GM12878 (cell line): ENCODE results near the gene SEBOX. TPM values are rescaled to one million over a fixed set of nuclear protein-coding genes. Genes with fewer than 3 reads are reported as not detected.

Experiments used
- ATAC-seq: fragments of 200-7000 bp; cut with Tn5 transposase; 3 replicates; pipeline ENCODE4 v1.9.1; 2020; ENCODE audit warnings: mild to moderate bottlenecking, moderate library complexity
- BruUV-seq: library from RNA; stranded (reverse); fragments of 400-500 nt; replicated peaks from 2 replicates; lab custom pipeline; 2021; lab: Mats Ljungman, UMichigan
- CTCF ChIA-PET: fragments of 300-600 bp; sonication (Branson Sonifier 250); formaldehyde crosslinking; extraction: SDS; loops from one replicate; lab custom pipeline; 2021; ENCODE audit warnings: inconsistent platforms; lab: Yijun Ruan, JAX
- POLR2A ChIA-PET: fragments of 350-600 bp; formaldehyde crosslinking; extraction: SDS; loops from one replicate; lab custom pipeline; 2021; ENCODE audit warnings: inconsistent platforms; lab: Charles Lee
- RAD21 ChIA-PET: fragments of 300-600 bp; sonication (Branson Sonifier 250); formaldehyde crosslinking; loops from one replicate; lab custom pipeline; 2023; ENCODE audit warnings: antibody characterized with exemption; ENCODE audit not compliant: unreplicated experiment; lab: Charles Lee
- SMC1A ChIA-PET: fragments of 300-600 bp; sonication (Branson Sonifier 250); formaldehyde crosslinking; loops from one replicate; lab custom pipeline; 2023; ENCODE audit not compliant: unreplicated experiment, uncharacterized antibody; lab: Charles Lee
- DNase-seq: peaks from one replicate; pipeline ENCODE4 v3.0.0-alpha.2; 2011; ENCODE audit warnings: low read depth, low spot score
- FAIRE-seq: peaks from 3 replicates; lab custom pipeline; 2011; peaks lifted over from hg19 to GRCh38; lab: Jason Lieb, UNC
- H2AFZ ChIP-seq: 2 replicates; pipeline ENCODE4 v1.6.0; 2011; ENCODE audit warnings: low read depth, low read length, control low read depth; ENCODE audit not compliant: control insufficient read depth
- H3K27ac ChIP-seq: 2 replicates; pipeline ENCODE4 v1.5.1; 2011; ENCODE audit warnings: control low read depth; ENCODE audit not compliant: control insufficient read depth, insufficient read depth
- H3K27me3 ChIP-seq, 2 experiments: replicated peaks in 1 of 2; 2 replicates each; pipeline versions ENCODE4 v1.6.0 to v1.6.1; 2011; ENCODE audit warnings: low read length in 1 of 2; ENCODE audit not compliant: control insufficient read depth in 2 of 2, insufficient read depth in 2 of 2
- H3K36me3 ChIP-seq, 2 experiments: 2 replicates each; pipeline ENCODE4 v1.5.1; 2011; ENCODE audit warnings: low read length in 1 of 2; ENCODE audit not compliant: control insufficient read depth in 2 of 2, insufficient read depth in 2 of 2
- H3K4me1 ChIP-seq: 2 replicates; pipeline ENCODE4 v1.6.1; 2011; ENCODE audit warnings: mild to moderate bottlenecking, low read length, moderate library complexity, mixed read lengths; ENCODE audit not compliant: control insufficient read depth, insufficient read depth
- H3K4me2 ChIP-seq: 2 replicates; pipeline ENCODE4 v1.6.0; 2011; ENCODE audit warnings: control low read depth; ENCODE audit not compliant: control insufficient read depth, insufficient read depth
- H3K4me3 ChIP-seq: fragments of 200-600 bp; sonication (generic); 2 replicates; pipeline ENCODE4 v1.5.1; 2016
- H3K79me2 ChIP-seq: 2 replicates; pipeline ENCODE4 v1.6.0; 2011; ENCODE audit warnings: low read length; ENCODE audit not compliant: control insufficient read depth, insufficient read depth
- H3K9ac ChIP-seq: 2 replicates; pipeline ENCODE4 v1.8.0; 2011; ENCODE audit warnings: low read length, control low read depth, mixed read lengths; ENCODE audit not compliant: control insufficient read depth, insufficient read depth
- H3K9me3 ChIP-seq: replicated peaks from 3 replicates; pipeline ENCODE4 v1.5.1; 2011; ENCODE audit warnings: mild to moderate bottlenecking, low read length; ENCODE audit not compliant: control insufficient read depth, insufficient read depth
- H4K20me1 ChIP-seq: 2 replicates; pipeline ENCODE4 v1.6.0; 2011; ENCODE audit not compliant: control insufficient read depth, insufficient read depth
- BMI1 ChIP-seq: fragments of 450-650 bp; IDR thresholded peaks from 2 replicates; pipeline ENCODE4 v1.6.1; 2016; ENCODE audit warnings: mild to moderate bottlenecking, moderate library complexity, borderline replicate concordance
- CHD4 ChIP-seq: fragments of 200-600 bp; sonication (generic); IDR thresholded peaks from 2 replicates; pipeline ENCODE4 v1.6.1; 2016; ENCODE audit warnings: mild to moderate bottlenecking
- CREM ChIP-seq: IDR thresholded peaks from 2 replicates; pipeline ENCODE4 v1.6.1; 2014; ENCODE audit warnings: antibody characterized with exemption, low read depth
- ELK1 ChIP-seq: IDR thresholded peaks from 2 replicates; pipeline ENCODE4 v1.6.1; 2012; ENCODE audit warnings: low read depth, low read length, improper control_type of control experiment
- IRF5 ChIP-seq: fragments of 450-650 bp; IDR thresholded peaks from 2 replicates; pipeline ENCODE4 v1.6.1; 2017; ENCODE audit warnings: borderline replicate concordance
- JUNB ChIP-seq: IDR thresholded peaks from 2 replicates; pipeline ENCODE4 v1.6.1; 2016; ENCODE audit warnings: antibody characterized with exemption, mild to moderate bottlenecking
- NFXL1 ChIP-seq: fragments of 450-650 bp; IDR thresholded peaks from 2 replicates; pipeline ENCODE4 v1.6.1; 2017; ENCODE audit warnings: antibody characterized with exemption, mild to moderate bottlenecking, borderline replicate concordance
- NFYB ChIP-seq: IDR thresholded peaks from 2 replicates; pipeline ENCODE4 v1.6.1; 2011; ENCODE audit warnings: low read depth, mild to moderate bottlenecking, low read length, improper control_type of control experiment, moderate library complexity; ENCODE audit not compliant: insufficient read depth
- PBX3 ChIP-seq: IDR thresholded peaks from 2 replicates; pipeline ENCODE4 v1.6.1; 2011; ENCODE audit warnings: mild to moderate bottlenecking, low read depth, low read length, moderate library complexity; ENCODE audit not compliant: insufficient replicate concordance
- PRDM15 ChIP-seq: fragments of 450-650 bp; formaldehyde crosslinking; IDR thresholded peaks from 2 replicates; pipeline ENCODE4 v1.4.0; 2020; ENCODE audit warnings: mild to moderate bottlenecking, moderate library complexity
- RBBP5 ChIP-seq: fragments of 200-600 bp; sonication (generic); conservative IDR thresholded peaks from 2 replicates; pipeline ENCODE4 v1.6.1; 2016
- SMC3 ChIP-seq: IDR thresholded peaks from 2 replicates; pipeline ENCODE4 v1.6.1; 2011; ENCODE audit warnings: low read length, improper control_type of control experiment, borderline replicate concordance
- TCF3 ChIP-seq: IDR thresholded peaks from 2 replicates; pipeline ENCODE4 v1.6.1; 2012; ENCODE audit warnings: low read depth, mild to moderate bottlenecking, low read length, borderline replicate concordance; ENCODE audit not compliant: insufficient read depth
- YY1 ChIP-seq: IDR thresholded peaks from 2 replicates; pipeline ENCODE4 v1.6.1; 2011; ENCODE audit warnings: low read depth, mild to moderate bottlenecking, low read length
- ZNF622 ChIP-seq: fragments of 450-650 bp; IDR thresholded peaks from 2 replicates; pipeline ENCODE4 v1.6.1; 2017; ENCODE audit warnings: mild to moderate bottlenecking, inconsistent platforms
- WGBS: methylation state at CpG from one replicate; pipeline ENCODE4 v1.1.6; 2016; ENCODE audit warnings: low lambda C conversion rate; ENCODE audit not compliant: insufficient replicate concordance, insufficient coverage; ENCODE audit errors: missing lambda C conversion rate; 5-methylcytosine and 5-hydroxymethylcytosine counted together
- in situ Hi-C: fragments of 300-500 bp; cut with MboI; formaldehyde crosslinking; loops from 9 replicates; pipeline ENCODE4 v1.14.3; 2018; ENCODE audit warnings: mixed read lengths
- intact Hi-C: fragments of 100-400 bp; cut with micrococcal nuclease; formaldehyde crosslinking; loops from one replicate; pipeline ENCODE4 v1.14.2; 2022; ENCODE audit not compliant: unreplicated experiment
- polyA plus RNA-seq, 11 experiments: library from polyadenylated mRNA; depleted of rRNA in 4 of 11; unstranded in 6 of 11; stranded (reverse) in 5 of 11; fragments of >200 nt; fragmentation: Nextera tagmentation in 4 of 11; fragmentation: Illumina TruSeq in 1 of 11; extraction: Ambion mirVana in 4 of 11; extraction: Trizol in 1 of 11; gene quantifications; 1 replicate in 1 of 11; 2 replicates in 10 of 11; pipeline versions ENCODE4 v1.2.1 to v1.2.3, GENCODE V29; 2011 to 2016; ENCODE audit warnings: inconsistent platforms in 2 of 11, missing spikeins in 2 of 11, low read depth in 1 of 11
- total RNA-seq, 4 experiments: library from RNA; depleted of rRNA in 3 of 4; stranded (reverse); fragments of >200 nt in 3 of 4; fragmentation: Illumina TruSeq in 1 of 4; extraction: Trizol in 1 of 4; gene quantifications; 2 replicates each; pipeline versions ENCODE4 v1.2.1 to v1.2.3, GENCODE V29; 2013 to 2021

The SEBOX gene
- total and polyA plus RNA-seq, 10 of the 15 experiments (the other 5 are each of a cell fraction or from before 2014, with no cell fraction given): not detected

GRCh38 chr17:28368306-28368831, 3.4 kb upstream of the SEBOX start:
- ATAC-seq: no peak
- peaks cover 2% of the 10 kb centered on the region; the same call in 1 of the 2 replicates for H3K79me2 ChIP-seq
- H3K4me3 ChIP-seq: no peak overlapping the region
- H3K27me3 ChIP-seq: no peaks in the 10 kb centered on the region
- intact Hi-C loops: no loop called here
- ChIA-PET POLR2A (interaction anchor here (2.1 kb wide), 1 partner anchor 11 kb away, joined by 8 read pairs; the partner anchor contains the start of gene POLDIP2), RAD21 (no interaction called here), SMC1A (interaction anchor here (0.9 kb wide), 1 partner anchor 10 kb away, joined by 4 read pairs; the partner anchor contains the start of gene POLDIP2), CTCF (no interaction called here)
- 56% methylated on average over 5 of the region's 5 CpGs for WGBS
- FAIRE-seq: no peak
- in situ Hi-C loops: no loop called here
- no peak overlapping the region for H2AFZ ChIP-seq
- H4K20me1 ChIP-seq: peaks cover 3% of the 10 kb centered on the region; the same call in 1 of the 2 replicates
- H3K36me3 ChIP-seq: no peaks in the 10 kb centered on the region; a peak in 1 of 4 replicates
- H3K9ac ChIP-seq: no peak overlapping the region
- no peaks in the 10 kb centered on the region for H3K9me3 ChIP-seq
- no TSS peak for BruUV-seq
- H3K4me2 ChIP-seq: no peak overlapping the region
- no peak overlapping the region for H3K27ac ChIP-seq
- peaks cover 7% of the 10 kb centered on the region for H3K4me1 ChIP-seq
- DNase-seq: no peak
- TF ChIP-seq SMC3 (no peak), IRF5 (no peak), YY1 (no peak), JUNB (no peak), CHD4 (no peak), BMI1 (no peak), PBX3 (no peak), CREM (no peak), ZNF622 (no peak), TCF3 (no peak), NFXL1 (no peak), RBBP5 (no peak), PRDM15 (CRISPR knock-in tag) (no peak), NFYB (no peak), ELK1 (no peak)
